GM21529 (cell line): ENCODE measurements around the gene NIFK.
"Not testable (repeated sequence)": the region's sequence is repeated elsewhere in the genome, so short reads cannot be mapped to it uniquely, and the experiment has no call there.

Source experiments
- ATAC-seq: cut with Tn5 transposase; IDR thresholded peaks from one replicate; pipeline ENCODE4 v1.9.1; 2021; ENCODE audit not compliant: unreplicated experiment

NIFK gene

DNA sequence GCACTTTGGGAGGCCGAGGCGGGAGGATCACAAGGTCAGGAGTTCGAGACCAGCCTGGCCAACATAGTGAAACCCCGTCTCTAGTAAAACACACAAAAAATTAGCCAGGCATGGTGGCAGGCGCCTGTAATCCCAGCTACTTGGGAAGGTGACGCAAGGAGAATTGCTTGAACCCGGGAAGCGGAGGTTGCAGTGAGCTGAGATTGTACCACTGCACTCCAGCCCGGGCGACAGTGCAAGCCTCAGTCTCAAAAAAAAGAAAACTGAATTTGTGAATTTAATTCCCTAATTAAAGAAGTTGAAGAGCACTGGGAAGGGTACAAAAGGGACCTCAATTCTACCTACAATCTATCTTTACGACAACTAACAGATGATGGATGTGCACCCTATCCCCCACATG, 2.1 kb downstream of the NIFK start:
- not testable (repeated sequence) for ATAC-seq

DNA sequence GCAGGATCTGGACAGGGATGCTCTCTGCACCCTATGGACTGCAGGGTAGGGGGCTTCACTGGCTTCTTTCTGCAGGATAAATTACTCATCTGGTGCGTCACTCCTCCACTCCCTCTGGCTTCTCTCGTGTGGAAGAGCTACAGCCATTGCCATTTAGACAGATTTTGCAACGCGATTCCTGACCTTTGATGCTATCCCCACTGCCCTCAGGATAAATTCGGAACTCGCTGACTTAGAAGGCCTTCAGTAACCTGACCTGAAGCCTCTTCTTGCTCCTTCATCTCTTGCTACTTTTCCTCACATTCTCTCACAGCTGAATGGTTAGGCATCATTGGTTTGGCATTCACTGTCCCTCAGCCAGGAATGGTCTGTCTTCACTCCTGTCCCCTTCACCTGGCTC, 5.3 kb downstream of the NIFK start:
- no peak for ATAC-seq

DNA sequence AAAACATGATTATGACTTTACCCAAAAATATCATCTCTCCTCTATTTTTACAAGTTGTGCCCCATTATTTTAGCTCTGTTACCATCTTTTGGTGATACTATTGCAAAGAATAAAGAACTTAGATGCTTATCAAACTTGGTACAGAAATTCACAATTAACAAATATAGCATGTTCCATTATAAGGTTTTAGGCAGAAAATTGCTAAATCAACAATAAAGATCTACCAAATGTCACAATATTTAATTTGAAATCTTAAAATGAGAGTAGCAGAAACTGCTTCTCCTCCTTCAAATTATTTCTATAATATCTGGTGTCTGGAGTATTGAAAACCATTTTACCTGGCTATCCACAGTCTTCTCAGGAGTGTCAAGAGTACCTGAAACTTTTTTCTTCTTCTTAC, 8.7 kb downstream of the NIFK start:
- ATAC-seq = no peak

DNA sequence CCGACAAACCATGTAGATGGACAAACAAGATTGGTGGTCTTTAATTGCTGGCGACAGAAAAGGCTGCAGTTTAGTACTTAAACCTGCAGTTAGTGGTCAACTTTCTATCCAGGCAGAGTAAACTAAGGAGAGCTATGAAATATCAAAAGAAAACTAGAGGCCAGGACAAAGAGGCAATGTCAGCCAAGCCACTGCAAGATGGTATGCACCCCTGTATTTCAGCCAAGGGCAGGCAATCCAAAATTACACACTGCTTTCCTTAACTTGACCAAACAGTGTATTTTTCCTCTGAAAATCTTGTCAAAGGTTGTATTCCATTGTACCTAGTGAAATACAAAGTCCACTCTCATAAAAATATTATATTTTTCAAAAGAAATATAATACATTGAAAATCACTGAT, 9.3 kb downstream of the NIFK start:
- ATAC-seq = no peak

DNA sequence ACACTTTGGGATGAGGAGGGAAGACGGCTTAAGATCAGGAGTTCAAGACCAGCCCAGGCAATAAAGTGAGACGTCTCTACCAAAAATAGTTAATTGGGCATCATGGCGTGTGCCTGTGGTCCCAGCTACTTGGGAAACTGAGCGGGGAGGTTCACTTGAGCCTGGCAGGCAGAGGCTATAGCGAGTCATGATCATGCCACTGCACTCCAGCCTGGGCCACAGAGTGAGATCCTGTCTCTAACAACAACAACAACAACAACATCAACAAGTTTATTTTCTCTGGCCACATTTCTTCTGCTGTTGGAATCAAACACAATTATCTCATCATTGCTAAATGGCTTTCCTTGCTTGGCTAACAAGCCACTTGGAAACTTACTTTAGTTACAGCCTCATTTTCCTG, 13.4 kb downstream of the NIFK start:
- no peak for ATAC-seq

DNA sequence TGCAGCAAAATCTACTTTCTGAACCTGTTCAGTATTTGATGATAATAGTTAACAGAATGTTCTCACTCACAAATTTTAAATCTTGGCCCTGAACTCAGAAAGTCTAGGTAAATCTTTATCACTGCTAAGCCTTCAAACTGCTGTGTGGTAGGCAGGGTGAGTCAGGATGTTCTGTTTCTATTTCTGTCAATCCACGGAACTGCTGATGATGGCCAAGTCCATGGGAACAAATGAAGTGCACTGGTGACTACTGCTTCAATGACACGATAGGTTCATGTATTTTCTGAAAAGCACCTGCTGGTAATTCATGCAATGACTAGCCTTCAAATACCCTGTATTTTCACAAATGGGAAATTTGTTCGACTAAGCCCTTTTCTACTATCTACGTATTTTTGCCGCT, 14.2 kb downstream of the NIFK start:
- no peak for ATAC-seq

DNA sequence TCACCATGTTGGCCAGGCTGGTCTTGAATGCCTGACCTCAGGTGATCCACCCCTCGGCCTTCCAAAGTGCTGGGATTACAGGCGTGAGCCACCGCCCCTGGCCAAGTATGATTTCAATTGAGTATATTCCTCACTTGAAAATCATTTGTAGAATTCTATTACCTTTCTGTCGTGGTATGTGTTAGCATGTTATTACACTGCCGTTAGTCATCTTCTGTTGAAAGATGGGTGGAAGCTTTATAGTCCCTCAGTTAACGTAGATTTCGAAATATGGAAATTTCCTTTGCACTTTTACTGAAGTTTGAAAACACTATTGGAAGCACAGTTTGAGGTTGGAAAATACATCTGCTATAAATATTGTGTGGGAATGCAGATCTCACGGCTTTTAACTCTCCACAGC, 14.7 kb downstream of the NIFK start:
- ATAC-seq = no peak

DNA sequence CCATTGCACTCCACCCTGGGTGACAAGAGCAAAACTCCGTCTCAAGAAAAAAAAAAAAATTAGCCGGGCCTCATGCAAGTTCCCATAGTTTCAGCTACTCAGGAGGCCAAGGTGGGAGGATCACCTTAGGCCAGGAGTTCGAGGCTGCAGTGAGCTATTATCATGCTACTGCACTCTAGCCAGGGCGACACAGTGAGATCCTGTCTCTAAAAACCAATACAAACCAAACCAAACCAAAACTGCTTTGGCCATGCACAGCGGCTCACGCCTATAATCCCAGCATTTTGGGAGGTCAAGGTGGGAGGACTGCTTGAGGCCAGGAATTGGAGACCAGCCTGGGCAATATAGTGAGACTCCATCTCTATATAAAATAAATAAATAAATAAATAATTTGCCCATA, 19.1 kb downstream of the NIFK start:
- ATAC-seq = no peak

DNA sequence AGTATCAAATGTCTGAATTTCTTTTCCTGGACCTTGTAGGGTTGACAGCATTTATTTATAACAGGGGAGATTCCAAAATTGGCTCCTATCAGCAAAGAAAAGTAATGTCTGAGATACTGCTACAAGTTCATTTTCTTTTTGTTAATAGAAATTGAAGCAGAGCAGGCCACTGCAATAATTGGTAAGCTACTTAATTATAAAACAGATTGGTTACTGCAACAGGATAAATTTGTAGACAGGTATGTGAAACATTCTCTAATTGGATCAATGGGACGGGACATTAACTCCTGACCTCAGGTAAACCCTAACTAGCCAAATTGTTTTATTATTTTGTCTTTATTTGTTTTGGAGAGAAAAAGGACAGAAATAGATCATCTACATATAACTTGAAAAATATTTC, 20.5 kb downstream of the NIFK start:
- ATAC-seq = no peak

DNA sequence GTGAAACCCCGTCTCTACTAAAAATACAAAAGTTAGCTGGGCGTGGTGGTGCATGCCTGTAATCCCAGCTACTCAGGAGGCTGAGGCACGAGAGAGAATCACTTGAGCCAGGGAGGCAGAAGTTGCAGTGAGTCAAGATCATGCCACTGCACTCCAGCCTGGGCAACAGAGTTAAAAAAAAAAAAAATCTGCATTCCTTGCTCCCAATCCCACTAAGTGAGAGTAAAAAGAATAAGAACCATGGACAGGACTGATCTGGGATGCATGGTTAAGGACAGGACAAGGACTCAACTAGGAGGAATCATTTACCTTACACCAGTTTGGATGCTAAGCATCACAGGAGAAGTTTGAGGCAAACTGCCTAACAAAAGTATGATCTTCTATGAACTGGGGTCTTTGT, 25.2 kb downstream of the NIFK start:
- ATAC-seq = not testable (repeated sequence)

DNA sequence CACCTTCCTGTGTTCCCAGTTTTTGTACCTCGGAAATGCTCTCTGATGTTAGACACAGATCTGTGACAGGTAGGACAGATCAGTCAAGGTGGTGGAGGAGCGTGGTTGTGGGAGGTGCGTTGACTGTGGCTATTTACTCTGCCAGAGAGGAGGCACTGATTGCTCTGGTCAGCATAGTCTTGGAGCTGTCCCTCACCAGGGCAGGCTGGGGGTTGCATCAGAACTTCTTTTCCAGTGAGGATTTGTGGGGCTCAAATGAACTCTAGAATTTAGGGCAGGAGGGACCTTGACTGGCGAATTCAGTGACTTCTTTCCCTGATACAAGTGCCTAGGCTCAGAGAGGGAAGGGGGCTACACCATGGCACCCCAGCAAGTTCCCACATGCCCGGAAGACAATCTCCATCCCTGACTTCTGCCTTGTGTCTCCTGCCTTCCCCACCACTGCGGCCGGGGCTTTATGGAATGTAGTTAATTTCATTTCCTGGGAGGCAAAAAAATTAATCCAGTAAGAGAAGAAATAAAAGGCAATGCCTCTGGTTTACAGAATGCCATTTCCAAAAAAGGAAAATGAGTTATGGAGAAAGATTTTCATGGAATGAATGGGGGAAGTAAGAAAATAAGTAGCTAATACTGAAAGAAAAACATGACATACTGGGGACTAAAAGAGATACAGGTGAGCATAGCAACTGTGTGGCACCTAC, 26.1 kb downstream of the NIFK start:
- no peak for ATAC-seq

DNA sequence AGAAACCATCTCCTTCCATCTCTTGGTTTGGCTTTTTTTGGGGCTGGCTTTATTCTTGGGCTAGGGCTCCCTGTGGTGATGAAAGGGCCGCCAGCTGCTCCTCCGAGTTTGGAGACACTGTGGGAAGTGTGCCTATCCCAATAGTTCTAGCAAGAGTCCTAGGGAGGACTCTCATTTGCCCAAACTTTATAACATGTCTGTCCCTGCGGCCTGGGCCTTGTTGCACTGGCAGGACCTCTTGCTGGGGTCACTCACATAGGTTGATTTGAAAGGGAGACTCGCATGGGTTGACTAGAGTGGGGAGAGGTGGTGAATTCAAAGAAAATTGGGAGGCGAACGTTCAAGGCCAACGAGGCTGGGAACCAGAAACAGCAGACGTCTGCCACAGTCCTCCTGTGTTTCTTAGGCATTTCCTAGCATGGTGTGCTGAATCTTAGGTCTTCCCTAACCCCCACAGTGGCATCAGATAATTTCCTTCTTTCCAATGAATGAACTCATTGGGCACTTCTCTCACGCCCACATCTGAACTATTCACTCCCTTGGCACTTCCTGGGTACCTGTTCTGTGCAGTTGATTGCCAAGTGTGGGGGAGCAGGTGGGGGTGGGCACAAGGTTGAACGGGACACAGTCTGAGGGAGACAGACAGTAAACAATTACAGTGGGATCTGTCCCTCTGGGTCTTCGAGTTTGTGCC, 26.8 kb downstream of the NIFK start:
- ATAC-seq = no peak

DNA sequence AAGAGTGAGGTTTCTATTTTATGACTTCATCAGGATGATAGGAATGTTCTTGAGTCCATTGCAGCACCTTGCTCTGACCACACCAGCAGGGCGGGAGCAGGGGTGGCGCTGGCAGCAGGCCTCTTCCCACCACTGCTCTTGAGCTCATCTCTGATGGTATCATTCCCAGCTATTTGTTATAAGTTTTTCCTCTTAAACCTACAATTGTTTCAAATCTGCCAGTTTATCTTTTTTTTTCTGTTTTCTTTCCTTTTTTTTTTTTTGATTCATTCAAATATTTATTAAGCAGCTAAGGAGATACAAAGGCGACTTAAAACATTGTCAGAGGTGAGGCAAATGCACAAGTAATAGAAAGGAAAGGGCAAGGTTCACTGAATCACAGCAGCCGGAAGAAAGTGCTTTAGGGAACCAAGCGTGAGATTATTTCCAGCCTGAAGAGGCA, 28.7 kb downstream of the NIFK start:
- no peak for ATAC-seq

DNA sequence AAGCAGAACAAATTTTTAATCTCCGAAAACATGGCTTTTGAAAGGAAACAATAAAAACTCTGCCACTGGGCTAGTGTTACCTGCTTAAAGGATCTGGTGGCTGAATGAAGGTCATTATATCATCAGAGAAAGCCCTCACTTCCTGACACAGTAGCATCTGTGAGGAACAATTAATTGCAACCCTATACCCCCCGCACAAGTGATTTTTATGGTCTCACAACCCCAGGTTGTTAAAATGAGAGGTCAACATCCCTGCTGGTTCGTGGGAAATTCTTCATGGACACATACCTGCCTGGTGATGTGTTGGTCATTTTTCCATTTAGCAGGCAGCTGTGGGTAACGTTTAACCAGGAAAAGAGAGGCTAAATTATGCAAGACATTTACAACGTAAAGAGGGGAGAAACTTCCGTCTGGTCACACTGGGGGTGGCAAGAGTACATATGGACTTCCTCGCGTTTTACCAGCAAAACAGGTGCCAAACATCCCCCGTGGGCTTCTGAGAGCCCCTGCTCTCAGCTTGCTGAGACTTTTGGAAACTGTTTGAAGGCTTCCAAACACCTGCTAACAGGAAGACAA, 29.2 kb downstream of the NIFK start:
- no peak for ATAC-seq

DNA sequence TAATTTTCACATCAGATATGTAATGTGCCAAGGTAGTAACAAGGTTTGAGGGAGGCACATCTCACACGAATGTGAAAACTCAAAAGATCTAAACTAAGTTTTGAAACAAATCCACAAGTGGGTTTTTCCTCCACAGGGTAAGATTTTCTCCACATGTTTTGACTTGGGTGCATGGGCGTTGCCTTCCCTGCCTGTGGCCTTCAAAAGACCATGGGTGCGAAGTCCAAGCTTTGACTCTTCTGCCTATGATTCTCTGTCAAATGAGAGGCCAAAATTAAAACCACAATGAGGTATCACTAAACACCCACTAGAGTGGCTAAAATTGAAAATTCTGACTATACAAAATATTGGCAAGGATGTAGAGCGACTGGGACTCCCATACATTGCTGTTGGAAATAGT, 30.7 kb downstream of the NIFK start:
- no peak for ATAC-seq

DNA sequence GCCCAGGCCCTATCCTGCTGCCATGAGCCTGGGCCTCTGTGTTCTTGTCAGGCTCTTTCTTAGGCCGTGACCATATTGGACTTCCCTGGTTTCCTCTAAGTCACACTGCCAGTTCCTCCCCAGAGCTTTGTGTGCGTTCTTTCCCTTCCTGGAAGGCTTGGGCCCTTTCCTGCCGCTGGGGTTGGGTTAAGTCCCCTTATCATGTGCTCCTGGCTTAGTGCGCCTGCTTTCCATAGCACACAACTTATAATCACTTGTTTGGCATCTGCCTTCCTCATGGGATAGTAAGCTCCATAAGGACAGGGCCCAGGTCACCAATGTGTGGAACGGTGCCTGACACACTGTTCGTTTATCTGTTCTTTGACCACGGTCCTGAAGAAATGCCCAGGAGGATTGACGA, 31.3 kb downstream of the NIFK start:
- ATAC-seq = no peak

DNA sequence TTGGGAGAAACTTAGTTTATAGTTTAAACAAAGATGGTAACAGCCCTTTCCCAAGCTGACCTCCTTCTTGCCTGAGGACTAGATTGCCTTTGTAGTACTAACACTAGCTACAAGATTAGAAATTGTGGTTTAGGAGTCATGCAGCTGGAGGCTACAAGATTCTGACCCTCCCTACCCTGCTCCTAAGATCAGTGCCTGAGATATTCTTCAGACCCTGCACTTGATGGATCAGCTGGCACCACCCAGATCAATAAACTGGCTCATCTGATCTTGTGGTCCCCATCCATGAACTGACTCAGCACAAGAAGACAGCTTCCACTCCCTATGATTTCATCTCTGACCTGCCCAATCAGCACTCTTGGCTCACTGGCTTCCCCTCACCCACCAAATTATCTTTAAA, 34.9 kb downstream of the NIFK start:
- not testable (repeated sequence) for ATAC-seq

DNA sequence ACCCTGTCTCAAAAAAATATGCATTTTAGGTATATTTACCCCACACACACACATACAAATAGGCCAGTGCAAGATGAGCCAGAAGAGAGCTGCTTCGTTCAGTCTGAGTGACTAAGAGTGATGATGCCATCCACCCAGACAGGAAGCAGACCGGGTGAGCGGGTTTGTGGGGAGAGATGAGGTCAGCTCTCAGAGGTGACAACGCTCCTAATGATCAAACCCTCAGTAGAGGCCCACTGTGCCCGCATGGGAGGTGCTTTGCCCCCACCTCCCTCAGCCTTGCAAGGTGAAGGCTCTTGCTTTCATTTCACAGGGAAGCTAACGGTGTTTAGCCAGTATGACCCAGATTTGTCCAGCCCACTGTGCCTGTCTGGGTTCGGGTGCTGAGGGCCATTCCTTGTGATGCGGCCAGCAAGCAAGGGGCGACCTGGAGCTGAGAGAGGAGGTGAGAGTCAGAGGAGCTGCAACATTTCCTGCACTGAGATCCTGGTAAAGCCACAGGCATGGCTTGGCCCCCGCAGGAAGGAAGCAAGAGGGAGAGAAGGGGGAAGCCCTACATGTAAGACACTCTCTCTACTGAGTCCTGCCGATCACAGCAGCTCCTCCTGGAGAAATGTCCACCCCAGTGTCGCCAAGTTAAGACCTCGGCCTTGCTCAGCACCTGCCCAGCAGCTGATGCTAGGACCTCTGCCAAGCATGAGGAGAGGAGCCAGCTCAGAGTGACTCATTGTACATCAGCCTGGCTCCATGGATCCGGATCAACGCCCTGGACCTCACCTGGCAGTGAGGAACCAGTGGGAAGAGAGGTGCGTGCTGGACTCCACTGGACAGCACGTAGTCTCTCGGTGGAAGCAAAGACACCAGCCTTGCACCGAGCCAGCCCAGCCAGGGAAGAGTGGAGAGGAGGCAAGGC, 37.0 kb downstream of the NIFK start:
- peak; percentile 98 for ATAC-seq

DNA sequence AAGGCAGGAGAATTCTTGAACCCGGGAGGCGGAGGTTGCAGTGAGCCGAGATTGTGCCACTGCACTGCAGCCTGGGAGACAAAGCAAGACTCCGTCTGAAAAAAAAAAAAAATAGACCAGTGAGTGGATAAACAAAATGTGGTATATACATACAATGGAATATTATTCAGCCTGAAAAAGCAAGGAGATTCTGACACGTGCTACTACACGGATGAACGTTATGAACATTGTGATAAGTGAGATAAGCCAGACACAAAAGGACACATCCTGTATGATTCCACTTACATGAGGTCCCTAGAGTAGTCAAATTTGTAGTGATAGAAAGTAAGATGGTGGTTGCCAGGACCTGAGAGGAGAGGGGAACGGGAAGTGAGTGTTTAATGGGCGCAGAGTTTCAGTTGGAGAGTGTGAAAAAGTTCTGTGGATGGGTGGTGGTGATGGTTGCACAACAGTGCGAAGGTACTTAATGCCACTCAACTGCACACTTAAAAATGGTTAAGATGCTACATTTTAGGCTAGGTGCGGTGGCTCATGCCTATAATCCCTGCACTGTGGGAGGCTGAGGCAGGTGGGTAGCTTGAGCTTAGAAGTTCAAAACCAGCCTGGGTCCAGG, 38.3 kb downstream of the NIFK start:
- no peak for ATAC-seq

DNA sequence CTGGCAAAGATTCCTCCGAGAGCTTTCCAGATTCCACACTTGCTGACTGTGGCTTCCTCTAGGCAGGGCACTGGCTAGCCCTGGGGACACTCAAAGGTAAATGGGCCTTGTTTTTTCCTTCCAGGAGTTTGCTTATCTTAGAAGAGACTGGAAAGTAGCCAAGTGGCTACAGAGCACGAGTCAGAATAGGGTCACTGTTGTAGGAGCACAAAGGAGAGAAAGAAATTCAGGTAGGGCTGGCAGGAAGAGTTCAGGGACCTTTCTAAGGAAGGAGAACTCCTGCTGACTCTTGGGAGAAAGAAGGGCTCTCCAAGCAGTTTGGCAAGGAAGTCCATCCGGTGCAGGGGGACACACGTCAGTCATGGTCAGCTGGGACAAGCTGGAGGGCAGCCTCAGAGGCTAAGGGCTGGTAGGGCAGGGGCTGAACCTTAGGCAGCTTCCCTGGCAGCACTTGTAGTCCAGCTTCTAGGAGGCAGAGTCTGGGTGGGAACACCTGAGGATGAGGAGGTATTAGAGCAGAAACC, 39.5 kb downstream of the NIFK start:
- ATAC-seq = no peak

DNA sequence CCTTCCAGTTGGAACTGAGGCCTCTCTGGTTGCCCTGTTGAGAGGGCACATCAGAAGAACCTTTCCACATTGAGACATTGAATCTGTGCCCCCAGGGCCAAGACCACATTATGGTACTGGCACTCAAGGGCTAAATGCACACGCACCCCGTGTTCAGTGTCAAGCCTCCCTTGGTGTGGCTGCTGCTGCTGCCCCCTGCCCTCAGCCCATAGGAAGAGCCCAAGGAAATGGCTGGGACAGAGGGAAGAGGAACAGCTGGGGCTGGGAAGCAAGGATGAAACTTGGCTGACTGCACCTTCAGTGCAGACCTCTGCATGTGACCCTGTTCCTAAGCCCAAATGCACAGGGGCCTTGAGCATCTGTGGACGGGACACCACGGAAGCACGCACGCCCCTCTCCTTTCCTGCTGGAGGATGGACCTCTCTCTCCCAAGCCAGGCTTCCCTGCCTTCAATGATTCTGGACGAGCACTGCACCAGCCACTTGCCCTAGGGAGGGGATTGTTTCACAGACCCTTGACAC, 40.2 kb downstream of the NIFK start:
- ATAC-seq = no peak
